ENCODE data around the gene CCDC43.

- TF ChIP-seq POLR2A (IDR thresholded peaks at IDR 0.05; ENCODE audit: low read depth, low read length): no peak
- TF ChIP-seq TAF1 (IDR thresholded peaks at IDR 0.05; ENCODE audit: borderline replicate concordance, low read depth, low read length): no peak
Measured at GRCh38 chr17:44633998-44634397, 55.6 kb downstream of the CCDC43 start.
